HG02642 (cell line): Measurements from ENCODE around the gene APMAP.
"Not testable (repeated sequence)": the region's sequence is repeated elsewhere in the genome, so short reads cannot be mapped to it uniquely, and the experiment has no call there.

ENCODE experiments used
- ATAC-seq: cut with Tn5 transposase; IDR thresholded peaks from one replicate; pipeline ENCODE4 v1.9.1; 2021; ENCODE audit warnings: mild to moderate bottlenecking; ENCODE audit not compliant: unreplicated experiment, poor library complexity

The APMAP gene

GRCh38 chr20:24956001-24956841 is 36.3 kb downstream of the APMAP start:
- ATAC-seq: no peak

GRCh38 chr20:24955045-24955444 is 37.5 kb downstream of the APMAP start:
- ATAC-seq: peak; percentile 62

GRCh38 chr20:24954566-24954965 is 38.0 kb downstream of the APMAP start:
- ATAC-seq: no peak

- ATAC-seq: no peak
Observed at GRCh38 chr20:24954151-24954550, 38.4 kb downstream of the APMAP start.

GRCh38 chr20:24953621-24954133 is 38.9 kb downstream of the APMAP start:
- no peak for ATAC-seq

GRCh38 chr20:24953209-24953575 is 39.4 kb downstream of the APMAP start:
- ATAC-seq: no peak

GRCh38 chr20:24952376-24953208 is 40.0 kb downstream of the APMAP start:
- no peak for ATAC-seq

GRCh38 chr20:24951536-24952083 is 40.9 kb downstream of the APMAP start:
- no peak for ATAC-seq

GRCh38 chr20:24950836-24951525 is 41.6 kb downstream of the APMAP start:
- no peak for ATAC-seq

- ATAC-seq: no peak
Observed at GRCh38 chr20:24950128-24950835, 42.3 kb downstream of the APMAP start.

GRCh38 chr20:24949756-24950127 is 42.8 kb downstream of the APMAP start:
- no peak for ATAC-seq

- no peak for ATAC-seq
Observed at GRCh38 chr20:24948939-24949679, 43.4 kb downstream of the APMAP start, which contains the start of gene CST7. Gene CST7, plus strand, starts transcription at chr20:24949269. Its CDS starts 237 bp downstream, at chr20:24949506.

- not testable (repeated sequence) for ATAC-seq
Observed at GRCh38 chr20:24948396-24948938, 44.1 kb downstream of the APMAP start.

GRCh38 chr20:24946376-24946775 is 46.2 kb downstream of the APMAP start:
- not testable (repeated sequence) for ATAC-seq

GRCh38 chr20:24943731-24944130 is 48.8 kb downstream of the APMAP start:
- ATAC-seq: no peak

- no peak for ATAC-seq
Observed at GRCh38 chr20:24943196-24943595, 49.4 kb downstream of the APMAP start.

- ATAC-seq: no peak
Observed at GRCh38 chr20:24942679-24943078, 49.9 kb downstream of the APMAP start.

GRCh38 chr20:24939036-24939435 is 53.5 kb downstream of the APMAP start:
- no peak for ATAC-seq

GRCh38 chr20:24938498-24938897 is 54.1 kb downstream of the APMAP start:
- no peak for ATAC-seq
